Cerebellar nuclear complex (tissue), 1 donor: Measurements from ENCODE around the gene CPT1C.

Source experiments
- DNase-seq, 2 experiments: peaks; one replicate each; lab custom pipeline; 2025; lab: John Stamatoyannopoulos, UW

The CPT1C gene

GRCh38 chr19:49758292-49758691 is 67.4 kb downstream of the CPT1C start:
- no peak for DNase-seq

GRCh38 chr19:49761249-49761624 is 70.3 kb downstream of the CPT1C start:
- no peak for DNase-seq

- DNase-seq = no peak
Measured at GRCh38 chr19:49761625-49762311, 70.9 kb downstream of the CPT1C start.

- no peak for DNase-seq
Measured at GRCh38 chr19:49763230-49763629, 72.3 kb downstream of the CPT1C start, which contains the start of gene TSKS. Gene TSKS, minus strand, starts transcription at chr19:49763306. Its CDS starts 59 bp downstream, at chr19:49763247.
